Amniotic stem cell (primary cell): Measurements from ENCODE around the gene MRM1.
A peak's percentile ranks its signal among the peaks of the same experiment; 100 is the strongest.
"Not testable (repeated sequence)": the region's sequence is repeated elsewhere in the genome, so short reads cannot be mapped to it uniquely, and the experiment has no call there.

Experiments used
- DNase-seq: peaks from one replicate; lab custom pipeline; 2025; lab: John Stamatoyannopoulos, UW

The MRM1 gene

DNA sequence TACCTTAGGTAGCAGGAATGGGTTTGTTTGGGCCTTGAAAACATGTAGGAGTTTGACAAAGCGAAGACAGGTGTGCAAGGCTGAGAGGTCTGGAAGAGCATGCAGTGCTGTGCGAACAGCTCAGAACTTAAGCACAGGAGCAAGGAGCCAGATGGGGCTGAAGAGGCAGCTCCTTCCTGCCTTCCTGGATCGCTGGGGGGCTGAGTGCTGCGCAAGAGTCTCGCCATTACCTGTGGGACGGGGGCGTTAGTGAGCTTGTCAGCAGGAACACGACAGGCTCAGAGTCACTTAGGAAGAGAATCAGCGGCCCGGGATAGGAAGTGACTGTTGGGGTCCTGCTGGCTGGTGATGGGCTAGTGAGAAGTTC is 464 bp upstream of the MRM1 start:
- no peak for DNase-seq

GRCh38 chr17:36602030-36602748 is 806 bp downstream of the MRM1 start:
- DNase-seq = no peak

- no peak for DNase-seq
These were observed 1.6 kb downstream of the MRM1 start for GRCh38 chr17:36602924-36603384.

DNA sequence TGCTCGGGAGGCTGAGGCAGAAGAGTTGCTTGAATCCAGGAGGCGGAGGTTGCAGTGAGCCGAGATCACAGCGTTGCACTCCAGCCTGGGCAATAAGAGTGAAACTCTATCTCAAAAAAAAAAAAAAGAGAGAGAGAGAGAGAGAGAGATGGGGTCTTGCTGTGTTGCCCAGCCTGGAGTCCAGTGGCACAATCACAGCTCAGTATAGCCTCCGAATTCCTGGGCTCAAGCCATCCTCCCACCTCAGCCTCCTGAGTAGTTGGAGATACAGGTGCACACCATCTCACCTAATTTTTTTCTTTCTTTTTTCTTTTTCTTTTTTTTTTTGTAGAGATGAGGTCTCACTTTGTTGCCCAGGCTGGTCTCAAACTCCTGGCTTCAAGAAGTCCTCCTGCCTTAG is 3.6 kb downstream of the MRM1 start:
- not testable (repeated sequence) for DNase-seq

DNA sequence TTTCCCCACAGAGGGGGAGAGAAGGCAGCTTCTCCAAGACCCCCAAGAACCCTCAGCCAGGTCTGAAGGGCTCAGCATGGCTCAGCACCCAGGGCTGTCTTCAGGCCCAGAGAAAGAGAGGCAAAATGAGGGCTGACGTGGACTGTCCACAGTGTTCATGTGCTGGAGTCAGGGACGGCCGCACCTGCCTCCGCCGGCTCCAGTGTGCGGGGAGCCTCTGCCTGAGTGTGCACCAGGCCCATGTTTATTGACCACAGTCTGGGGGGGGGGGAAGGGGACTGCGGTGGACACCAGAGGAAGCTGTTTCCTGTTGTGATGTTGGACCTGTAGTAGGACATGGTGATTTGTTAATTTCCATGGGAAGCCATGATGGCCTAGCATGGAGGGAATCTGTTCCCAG is 6.9 kb downstream of the MRM1 start:
- no peak for DNase-seq

- no peak for DNase-seq
These were observed 7.6 kb downstream of the MRM1 start for GRCh38 chr17:36608794-36609497.

DNA sequence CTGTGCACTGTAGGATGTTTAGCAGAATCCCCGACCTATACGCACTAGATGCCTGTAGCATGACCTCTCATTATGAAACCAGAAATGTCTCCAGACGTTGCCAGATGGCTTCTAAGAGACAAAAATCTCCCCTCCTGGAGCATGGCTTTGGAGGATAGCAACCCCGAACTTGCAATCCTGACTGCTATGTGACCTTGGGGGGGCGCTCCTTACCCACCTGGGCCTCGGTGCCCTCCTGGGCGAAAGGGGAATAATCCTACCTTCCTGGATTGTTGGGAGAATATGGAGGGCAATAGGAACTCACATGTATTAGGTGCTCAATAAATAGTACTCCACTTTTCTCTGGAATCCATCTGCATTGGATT is 8.1 kb downstream of the MRM1 start:
- no peak for DNase-seq

- no peak for DNase-seq
These were observed 9.1 kb downstream of the MRM1 start for GRCh38 chr17:36610474-36610873.

DNA sequence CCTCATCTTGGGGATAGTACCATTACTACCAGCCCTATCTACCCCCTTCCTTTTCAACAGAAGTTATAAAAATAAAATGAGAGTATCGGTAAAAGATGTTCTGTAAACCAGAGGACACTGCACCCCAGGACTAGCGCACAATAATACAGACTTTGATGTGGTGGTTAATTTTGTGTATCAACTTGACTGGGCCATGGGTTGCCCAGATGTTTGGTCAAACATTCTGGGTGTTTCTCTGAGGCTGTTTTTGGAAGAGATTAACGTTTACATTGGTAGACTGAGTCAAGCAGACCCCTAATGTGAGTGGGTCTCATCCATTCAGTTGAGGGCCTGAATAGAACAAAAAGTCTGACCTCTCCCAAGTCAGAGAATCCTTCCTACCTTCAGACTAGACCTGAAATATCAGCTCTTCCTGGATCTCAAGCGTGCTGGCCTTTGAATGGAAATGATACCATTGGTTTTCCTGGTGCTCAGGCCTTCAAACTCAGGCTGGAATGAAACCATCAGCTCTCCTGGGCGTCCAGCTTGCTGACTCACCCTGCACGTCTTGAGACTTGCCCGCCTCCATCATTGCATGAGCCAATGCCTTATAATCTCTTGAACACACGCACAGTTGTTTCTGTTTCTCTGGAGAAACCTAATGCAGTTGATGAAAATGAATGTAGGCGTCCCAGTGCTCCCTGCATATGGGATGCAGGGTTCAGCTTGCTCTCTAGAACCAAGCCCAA is 10.1 kb downstream of the MRM1 start:
- peak; percentile 24 for DNase-seq

DNA sequence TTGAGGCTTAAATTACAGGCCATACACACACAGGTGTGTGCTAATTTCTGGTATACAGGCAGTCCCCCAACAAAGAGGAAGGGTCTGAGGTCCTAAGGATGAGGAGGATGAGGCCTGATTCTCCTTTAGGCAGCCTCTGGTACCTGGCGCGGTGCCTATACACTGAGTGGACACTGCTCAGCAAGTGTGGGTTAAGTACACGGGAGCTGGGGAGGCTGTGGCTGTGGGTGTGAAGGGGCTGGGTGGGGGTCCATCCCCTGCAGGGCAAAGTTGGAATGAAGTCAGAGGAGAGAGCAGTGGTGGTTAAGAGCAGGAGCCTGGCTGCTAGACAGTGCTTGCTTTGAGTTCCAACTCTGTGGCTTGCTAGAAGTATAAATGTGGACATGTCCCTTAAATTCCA is 10.9 kb downstream of the MRM1 start:
- no peak for DNase-seq

DNA sequence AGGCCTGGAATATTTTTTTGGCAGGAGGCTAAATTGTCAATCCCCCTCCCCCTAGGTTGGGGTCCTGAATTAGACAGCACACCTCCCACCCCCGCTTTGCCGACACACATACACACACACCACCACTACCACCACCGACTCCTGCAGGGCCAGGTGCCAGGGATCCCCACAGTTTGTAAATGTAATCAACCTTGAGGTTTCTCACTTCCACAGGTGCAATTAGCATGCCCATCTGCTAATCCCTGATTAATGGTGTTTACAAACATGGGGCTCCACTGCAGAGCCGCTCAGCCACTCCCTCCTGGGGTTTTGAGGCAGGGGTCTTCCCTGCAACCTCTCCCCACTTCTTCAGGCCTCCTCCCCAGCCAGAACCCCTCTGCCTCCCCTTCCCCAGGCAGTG is 11.8 kb downstream of the MRM1 start:
- DNase-seq = no peak

GRCh38 chr17:36614081-36614480 is 12.7 kb downstream of the MRM1 start:
- DNase-seq = no peak

GRCh38 chr17:36614933-36615332 is 13.6 kb downstream of the MRM1 start:
- no peak for DNase-seq

DNA sequence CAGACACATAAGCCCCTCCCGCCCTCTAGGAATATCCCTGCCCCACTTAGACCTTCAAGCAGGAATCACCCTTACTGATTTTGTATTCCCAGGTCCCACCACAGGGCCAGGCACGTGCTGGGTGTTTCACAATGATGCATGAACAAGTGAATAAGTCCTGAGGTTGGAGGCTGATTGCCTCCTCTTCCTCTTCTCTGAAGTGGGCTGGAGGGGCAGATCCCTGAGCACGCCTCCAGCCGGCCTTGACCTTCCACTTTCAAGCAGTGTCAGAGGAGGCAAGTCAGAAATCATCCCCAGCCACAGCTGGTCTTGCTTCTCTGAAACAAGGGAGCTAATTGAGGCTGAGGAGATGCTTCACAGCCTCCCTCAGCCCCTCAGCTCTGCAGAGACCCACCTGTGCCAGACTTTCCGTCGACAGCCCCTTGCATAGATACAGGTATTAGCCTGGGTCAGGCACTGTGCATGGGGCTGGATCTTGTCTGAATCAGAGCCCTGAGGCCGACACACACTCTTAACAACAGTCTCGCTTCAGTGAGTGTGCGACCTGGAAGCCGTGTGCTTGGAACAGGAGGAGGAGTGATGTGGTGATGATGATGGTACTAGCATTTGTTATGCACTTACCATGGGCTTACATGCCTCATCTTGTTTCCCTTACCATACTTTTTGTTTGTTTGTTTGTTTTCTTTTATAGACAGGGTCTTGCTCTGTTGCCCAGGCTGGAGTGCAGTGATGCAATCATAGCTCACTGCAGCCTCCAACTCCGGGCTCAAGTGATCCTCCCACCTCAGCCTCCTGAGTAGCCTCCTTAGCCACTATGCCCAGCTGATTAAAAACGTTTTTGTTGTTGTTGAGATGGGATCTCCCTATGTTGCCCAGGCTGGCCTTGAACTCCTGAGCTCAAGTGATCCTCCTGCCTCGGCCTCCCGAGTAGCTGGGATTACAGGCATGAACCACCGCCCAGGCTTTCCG is 15.0 kb downstream of the MRM1 start:
- DNase-seq = no peak

DNA sequence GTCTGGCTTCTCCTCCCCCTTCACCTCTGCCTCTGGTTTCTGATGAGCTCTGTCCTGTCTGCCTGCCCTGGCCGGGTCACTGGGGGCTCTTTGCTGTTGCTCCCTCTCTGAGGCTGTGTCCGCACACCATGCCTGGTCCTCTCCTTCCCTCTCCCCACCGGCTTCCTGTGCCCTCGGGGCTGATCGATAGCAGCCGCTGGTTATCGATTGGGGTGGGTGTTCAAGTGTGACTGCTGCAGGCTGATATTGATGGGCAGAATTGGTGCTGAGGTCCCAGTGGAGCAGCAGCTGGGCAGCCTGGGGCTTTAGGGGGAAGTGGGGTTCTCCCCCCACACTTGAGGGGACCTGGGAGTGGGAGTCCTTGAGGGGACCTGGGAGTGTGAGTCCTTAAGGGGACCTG is 16.4 kb downstream of the MRM1 start:
- no peak for DNase-seq

- no peak for DNase-seq
These were observed 21.9 kb downstream of the MRM1 start for GRCh38 chr17:36623281-36623680.

DNA sequence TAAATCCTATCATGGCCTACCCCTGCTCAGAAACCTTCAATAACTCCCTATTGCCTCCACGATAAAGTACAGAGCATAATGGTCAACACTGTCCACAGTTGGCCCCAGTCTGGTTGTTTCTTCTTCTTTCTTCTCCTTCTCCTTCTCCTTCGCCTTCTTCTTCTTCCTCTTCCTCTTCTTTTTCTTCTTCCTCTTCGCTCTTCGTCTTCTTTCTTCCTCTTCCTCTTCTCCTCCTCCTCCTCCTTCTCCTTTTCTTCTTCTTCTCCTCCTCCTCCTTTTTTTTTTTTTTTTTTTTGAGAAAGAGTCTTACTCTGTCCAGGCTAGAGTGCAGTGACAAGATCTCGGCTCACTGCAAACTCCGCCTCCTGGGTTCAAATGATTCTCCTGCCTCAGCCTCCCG is 23.8 kb downstream of the MRM1 start:
- no peak for DNase-seq

- no peak for DNase-seq
These were observed 25.7 kb downstream of the MRM1 start for GRCh38 chr17:36627101-36627500.

- no peak for DNase-seq
These were observed 27.2 kb downstream of the MRM1 start for GRCh38 chr17:36628576-36628975.

- no peak for DNase-seq
These were observed 28.0 kb downstream of the MRM1 start for GRCh38 chr17:36629252-36629847.

- DNase-seq = no peak
These were observed 28.7 kb downstream of the MRM1 start for GRCh38 chr17:36629970-36630502.
